ENCODE measurements around the gene TEX264. TPM values are rescaled to one million over a fixed set of nuclear protein-coding genes. Genes with fewer than 3 reads are reported as not detected.

TEX264 gene
- total RNA-seq, 1 experiment from 2014 or later = 11.8 TPM

GRCh38 chr3:51670823-51671733 is at the start of gene TEX264 (continued):
- TF ChIP-seq TEAD1 (CRISPR knock-in tag; IDR thresholded peaks at IDR 0.05) (no peak), ETV6 (CRISPR knock-in tag; IDR thresholded peaks at IDR 0.05) (peak; percentile 47; the same call in 1 of the 2 replicates), EMX1 (CRISPR knock-in tag; IDR thresholded peaks at IDR 0.05) (no peak), MYBL2 (CRISPR knock-in tag; IDR thresholded peaks at IDR 0.05) (no peak), SMAD4 (CRISPR knock-in tag; IDR thresholded peaks at IDR 0.05) (no peak), ESRRA (CRISPR knock-in tag; IDR thresholded peaks at IDR 0.05; ENCODE audit: borderline replicate concordance) (no peak), IRF1 (CRISPR knock-in tag; IDR thresholded peaks at IDR 0.05) (no peak), ZNF396 (CRISPR knock-in tag; IDR thresholded peaks at IDR 0.05; ENCODE audit: borderline replicate concordance) (no peak), IRF2 (CRISPR knock-in tag; IDR thresholded peaks at IDR 0.05; ENCODE audit: borderline replicate concordance, low read depth) (no peak), USF1 (CRISPR knock-in tag; IDR thresholded peaks at IDR 0.05) (no peak), ZNF219 (CRISPR knock-in tag; IDR thresholded peaks at IDR 0.05; ENCODE audit: borderline replicate concordance) (no peak), KAT7 (CRISPR knock-in tag; IDR thresholded peaks at IDR 0.05; ENCODE audit: borderline replicate concordance) (peak; percentile 58; the same call in 1 of the 2 replicates), E2F4 (CRISPR knock-in tag; IDR thresholded peaks at IDR 0.05; ENCODE audit: borderline replicate concordance, low read depth) (0 out of 2 replicates have a peak, but pooled peaks have one; percentile 8), ZMAT4 (CRISPR knock-in tag; IDR thresholded peaks at IDR 0.05) (no peak), AFF4 (CRISPR knock-in tag; IDR thresholded peaks at IDR 0.05; ENCODE audit: borderline replicate concordance) (no peak), ATF6 (CRISPR knock-in tag; IDR thresholded peaks at IDR 0.05) (0 out of 2 replicates have a peak, but pooled peaks have one; percentile 30)

GRCh38 chr3:51622413-51622812 is 48.6 kb upstream of the TEX264 start:
- Mint-ChIP-seq H3K36me3 (0 out of 2 replicates have a peak, but pooled peaks cover 2% of the 10 kb centered on the region), H3K9me3 (no peaks in the 10 kb centered on the region), H3K27ac (no peak overlapping the region), H3K4me3 (no peak overlapping the region), H3K27me3 (ENCODE audit: low read depth) (no peaks in the 10 kb centered on the region), H3K4me1 (peaks cover 18% of the 10 kb centered on the region)
- DNase-seq (ENCODE audit: low spot score) (no peak), ATAC-seq (no peak)
- ChIA-PET POLR2A (no interaction called here), CTCF (no interaction called here)
- TF ChIP-seq TCF7 (CRISPR knock-in tag; IDR thresholded peaks at IDR 0.05; ENCODE audit: low read depth) (no peak), ZNF263 (CRISPR knock-in tag; IDR thresholded peaks at IDR 0.05; ENCODE audit: low read depth) (no peak), CREM (CRISPR knock-in tag; IDR thresholded peaks at IDR 0.05) (no peak), FOXK1 (CRISPR knock-in tag; IDR thresholded peaks at IDR 0.05) (no peak), FOXJ3 (CRISPR knock-in tag; IDR thresholded peaks at IDR 0.05; ENCODE audit: borderline replicate concordance) (no peak), SOX15 (CRISPR knock-in tag; IDR thresholded peaks at IDR 0.05) (no peak), ZNF281 (CRISPR knock-in tag; IDR thresholded peaks at IDR 0.05) (no peak), RELA (CRISPR knock-in tag; IDR thresholded peaks at IDR 0.05; ENCODE audit: borderline replicate concordance) (no peak)

Measured in WTC11 (cell line).